LNCAP (cell line): Measurements from ENCODE around the gene YJEFN3.

Experiments
- TF ChIP-seq, protein P1 (sequence below): fragments of 450-650 bp; IDR thresholded peaks from 2 replicates; pipeline ENCODE4 v1.5.1; 2017; ENCODE audit warnings: mild to moderate bottlenecking

YJEFN3 gene

DNA sequence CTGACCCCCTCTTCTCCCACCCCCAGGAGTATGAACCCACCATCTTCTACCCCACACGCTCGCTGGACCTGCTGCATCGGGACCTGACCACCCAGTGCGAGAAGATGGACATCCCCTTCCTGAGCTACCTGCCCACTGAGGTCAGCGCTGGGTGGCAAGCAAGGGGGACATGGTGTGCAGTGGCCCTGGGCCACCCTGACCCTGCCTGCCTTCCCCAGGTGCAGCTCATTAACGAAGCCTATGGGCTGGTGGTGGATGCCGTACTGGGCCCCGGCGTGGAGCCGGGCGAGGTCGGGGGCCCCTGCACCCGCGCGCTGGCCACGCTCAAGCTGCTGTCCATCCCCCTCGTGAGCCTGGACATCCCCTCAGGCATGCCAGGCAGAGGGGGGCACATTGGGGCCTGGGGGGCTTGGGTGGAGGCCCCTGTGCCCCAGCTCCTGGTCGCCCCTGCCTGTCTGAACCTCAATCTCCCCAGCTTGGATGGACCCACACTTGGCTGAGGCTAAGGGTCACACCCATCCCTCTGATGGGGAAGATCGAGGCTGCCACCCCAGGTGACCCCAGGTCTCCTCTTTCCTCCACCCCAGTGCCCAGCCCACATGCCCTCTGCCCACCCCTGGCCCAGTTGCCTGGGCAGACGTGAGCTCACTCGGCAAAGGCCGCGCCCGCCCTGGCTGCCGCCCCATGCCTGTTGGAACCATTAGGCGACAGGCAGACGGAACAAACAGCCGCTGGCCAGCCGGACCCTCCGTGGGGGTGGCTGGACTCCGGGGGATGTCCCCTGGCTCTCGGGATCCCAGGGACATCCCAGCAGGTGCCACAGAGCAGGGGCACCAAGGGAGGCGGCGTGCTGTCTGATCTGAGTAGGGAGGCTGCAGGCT, 6.8 kb downstream of the YJEFN3 start:
- TF ChIP-seq, protein P1, sequence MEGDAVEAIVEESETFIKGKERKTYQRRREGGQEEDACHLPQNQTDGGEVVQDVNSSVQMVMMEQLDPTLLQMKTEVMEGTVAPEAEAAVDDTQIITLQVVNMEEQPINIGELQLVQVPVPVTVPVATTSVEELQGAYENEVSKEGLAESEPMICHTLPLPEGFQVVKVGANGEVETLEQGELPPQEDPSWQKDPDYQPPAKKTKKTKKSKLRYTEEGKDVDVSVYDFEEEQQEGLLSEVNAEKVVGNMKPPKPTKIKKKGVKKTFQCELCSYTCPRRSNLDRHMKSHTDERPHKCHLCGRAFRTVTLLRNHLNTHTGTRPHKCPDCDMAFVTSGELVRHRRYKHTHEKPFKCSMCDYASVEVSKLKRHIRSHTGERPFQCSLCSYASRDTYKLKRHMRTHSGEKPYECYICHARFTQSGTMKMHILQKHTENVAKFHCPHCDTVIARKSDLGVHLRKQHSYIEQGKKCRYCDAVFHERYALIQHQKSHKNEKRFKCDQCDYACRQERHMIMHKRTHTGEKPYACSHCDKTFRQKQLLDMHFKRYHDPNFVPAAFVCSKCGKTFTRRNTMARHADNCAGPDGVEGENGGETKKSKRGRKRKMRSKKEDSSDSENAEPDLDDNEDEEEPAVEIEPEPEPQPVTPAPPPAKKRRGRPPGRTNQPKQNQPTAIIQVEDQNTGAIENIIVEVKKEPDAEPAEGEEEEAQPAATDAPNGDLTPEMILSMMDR = no peak

DNA sequence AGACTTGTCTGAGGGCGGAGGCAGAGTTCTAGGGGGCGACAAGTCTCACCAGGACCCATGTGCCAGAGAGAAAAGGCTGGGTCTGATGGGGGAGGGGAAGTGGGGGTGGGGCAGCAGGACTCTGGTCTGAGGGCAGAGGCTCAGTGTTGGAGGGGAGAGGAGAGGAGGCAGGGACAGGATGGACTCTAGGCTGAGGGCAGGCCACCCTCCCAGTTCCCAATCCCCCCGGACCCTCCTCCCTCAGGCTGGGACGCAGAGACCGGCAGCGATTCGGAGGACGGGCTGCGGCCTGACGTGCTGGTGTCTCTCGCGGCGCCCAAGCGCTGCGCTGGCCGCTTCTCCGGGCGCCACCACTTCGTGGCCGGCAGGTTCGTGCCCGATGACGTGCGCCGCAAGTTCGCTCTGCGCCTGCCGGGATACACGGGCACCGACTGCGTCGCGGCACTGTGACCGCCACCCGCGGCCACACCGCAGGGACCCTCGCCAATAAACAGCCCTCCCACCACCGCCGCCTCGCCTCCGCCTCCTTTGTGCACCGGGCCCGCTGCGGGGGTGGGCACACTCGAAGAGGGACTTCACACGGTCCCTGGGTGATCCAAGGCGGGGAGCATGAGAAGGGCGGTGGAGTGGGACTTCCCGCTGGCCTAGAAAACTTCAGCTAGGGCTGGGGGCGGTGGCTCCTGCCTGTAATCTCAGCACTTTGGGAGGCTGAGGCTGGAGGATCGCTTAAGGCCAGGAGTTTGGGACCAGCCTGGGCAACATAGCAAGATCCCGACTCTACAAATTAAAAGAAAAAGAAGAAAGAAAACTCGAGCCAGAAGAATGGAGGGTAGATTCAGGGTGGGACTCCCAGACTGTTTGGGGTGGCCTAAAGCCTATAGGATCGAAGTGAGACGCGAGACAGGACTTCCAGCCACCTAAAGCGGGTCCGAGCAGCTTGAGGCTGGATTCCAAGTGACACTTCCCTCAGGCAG, 8.7 kb downstream of the YJEFN3 start:
- TF ChIP-seq, protein P1 = no peak

DNA sequence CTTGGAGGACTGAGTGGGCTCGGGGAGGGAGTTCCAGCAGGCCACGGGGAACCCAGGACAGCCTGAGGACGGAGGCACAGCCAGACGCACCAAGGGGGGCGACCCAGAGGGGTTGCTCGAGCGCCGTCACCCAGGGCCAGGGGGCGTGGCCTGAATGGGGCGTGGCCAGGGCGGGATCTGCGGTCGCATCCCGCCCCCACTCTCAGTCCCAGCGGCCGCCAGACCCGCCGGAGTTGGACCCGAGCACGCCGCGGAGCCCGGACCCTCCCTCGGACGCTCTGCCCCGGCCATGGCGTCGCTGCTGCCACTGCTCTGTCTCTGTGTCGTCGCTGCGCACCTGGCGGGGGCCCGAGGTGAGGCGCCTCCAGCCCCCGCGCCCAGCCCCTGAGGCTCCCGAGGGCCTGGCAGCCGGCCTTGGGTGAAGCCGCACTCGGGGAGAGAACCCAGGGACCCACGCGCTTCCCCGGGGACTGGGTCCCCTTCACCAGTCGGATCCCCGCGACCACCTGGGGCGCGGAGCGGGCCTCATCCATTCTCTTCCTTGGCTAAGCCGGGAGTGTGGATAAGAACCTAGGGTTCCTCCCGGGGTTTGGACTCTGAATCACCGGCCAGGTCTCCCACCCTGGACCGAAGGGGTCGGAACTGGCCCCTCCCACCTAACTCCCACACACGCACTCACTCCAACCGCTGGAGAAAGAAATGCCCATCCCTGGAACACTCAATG, 9.5 kb downstream of the YJEFN3 start, which contains the start of gene CILP2:
Gene CILP2, plus strand, starts transcription at position 205 of the 724 bp plus-strand sequence. Its CDS starts 85 bp downstream, at position 290.
- TF ChIP-seq, protein P1 = no peak

DNA sequence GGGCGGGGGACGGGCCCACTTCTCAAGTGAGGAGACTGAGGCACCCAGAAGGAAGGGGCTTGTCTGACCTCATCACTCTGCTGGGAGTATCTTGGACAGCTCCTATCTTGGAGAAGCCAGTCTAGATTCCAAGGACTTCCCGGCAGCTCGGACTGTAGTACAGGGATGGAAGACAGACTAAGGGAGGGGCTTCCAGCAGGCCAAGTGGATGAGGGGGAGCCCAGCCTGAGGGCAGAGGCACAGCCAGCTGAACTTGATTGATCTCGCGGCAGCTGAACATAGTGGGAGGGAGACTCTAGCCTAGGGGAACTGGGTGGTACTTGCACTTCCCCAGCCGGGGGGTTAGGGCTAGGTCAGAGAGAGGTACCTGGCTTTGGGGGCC, 10.1 kb downstream of the YJEFN3 start:
- TF ChIP-seq, protein P1 = no peak

DNA sequence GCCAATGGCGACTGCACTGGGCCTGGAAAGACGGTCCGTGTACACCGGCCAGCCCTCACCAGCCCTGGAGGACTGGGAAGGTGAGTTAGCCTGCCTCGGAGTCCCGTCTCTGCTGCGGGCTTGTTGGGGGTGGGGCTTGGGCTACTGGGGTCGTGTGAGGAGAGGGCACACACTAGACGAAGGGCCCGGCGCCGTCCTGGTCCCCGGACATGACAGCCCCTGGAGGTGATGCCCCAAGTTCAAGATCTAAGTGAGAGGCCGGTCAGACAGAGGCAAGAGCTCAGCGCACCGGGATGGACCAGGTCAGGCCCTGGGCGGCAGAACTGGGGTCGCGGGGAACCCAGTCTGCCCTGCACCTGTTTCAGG, 11.0 kb downstream of the YJEFN3 start:
- TF ChIP-seq, protein P1 = no peak

DNA sequence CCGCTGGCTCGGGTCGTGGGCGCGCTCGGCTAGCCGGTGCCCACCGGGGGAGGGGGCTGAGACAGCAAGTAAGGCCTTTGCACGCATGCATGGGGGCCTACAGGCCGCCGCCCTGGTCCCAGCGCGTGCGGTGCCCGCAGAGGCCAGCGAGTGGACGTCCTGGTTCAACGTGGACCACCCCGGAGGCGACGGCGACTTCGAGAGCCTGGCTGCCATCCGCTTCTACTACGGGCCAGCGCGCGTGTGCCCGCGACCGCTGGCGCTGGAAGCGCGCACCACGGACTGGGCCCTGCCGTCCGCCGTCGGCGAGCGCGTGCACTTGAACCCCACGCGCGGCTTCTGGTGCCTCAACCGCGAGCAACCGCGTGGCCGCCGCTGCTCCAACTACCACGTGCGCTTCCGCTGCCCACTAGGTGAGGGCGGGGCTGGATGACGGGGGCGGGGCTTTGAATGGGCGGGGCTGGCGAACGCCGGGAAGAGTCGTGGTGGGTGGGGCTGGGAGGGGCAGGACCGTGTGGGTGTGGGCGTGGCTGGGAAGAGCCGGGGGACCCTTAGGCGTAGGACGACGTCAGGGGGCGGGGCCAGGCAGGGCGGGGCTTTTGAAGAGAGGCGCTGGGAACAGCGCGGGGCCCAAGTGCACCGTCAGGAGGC, 11.5 kb downstream of the YJEFN3 start:
- TF ChIP-seq, protein P1 = no peak
